Astrocyte (in vitro differentiated cells and primary cell): ENCODE results near the gene SH3GL2.

Experiments used
- EZH2 ChIP-seq: IDR thresholded peaks from 2 replicates; pipeline ENCODE4 v1.6.1; 2012; ENCODE audit warnings: mild to moderate bottlenecking, low read length, inconsistent platforms; ENCODE audit not compliant: insufficient read depth
- TF ChIP-seq, protein P1 (sequence below): IDR thresholded peaks from 2 replicates; pipeline ENCODE4 v1.5.1; 2011; ENCODE audit warnings: low read depth, mild to moderate bottlenecking, inconsistent platforms, low read length, moderate library complexity; ENCODE audit not compliant: insufficient read depth

DNA sequence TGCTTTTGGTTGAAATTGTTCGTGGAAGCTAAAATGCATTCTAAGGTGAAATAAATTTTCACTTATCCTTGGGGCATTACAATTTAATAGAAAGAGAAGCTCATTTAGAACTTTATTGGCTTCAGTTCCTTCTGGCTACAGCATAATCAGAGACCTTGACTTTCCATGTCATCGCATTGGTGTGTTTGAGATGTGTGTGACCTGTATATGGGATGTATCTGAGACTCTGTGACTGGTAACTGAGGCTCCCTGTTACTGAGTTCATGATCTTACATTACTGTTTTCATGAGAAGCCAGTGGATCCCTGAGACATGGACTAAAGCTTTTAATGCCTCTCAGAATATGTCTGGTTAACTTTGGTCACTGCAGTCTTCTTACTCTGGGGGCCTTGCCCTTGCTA, 32.5 kb downstream of the SH3GL2 start:
- TF ChIP-seq, protein P1, sequence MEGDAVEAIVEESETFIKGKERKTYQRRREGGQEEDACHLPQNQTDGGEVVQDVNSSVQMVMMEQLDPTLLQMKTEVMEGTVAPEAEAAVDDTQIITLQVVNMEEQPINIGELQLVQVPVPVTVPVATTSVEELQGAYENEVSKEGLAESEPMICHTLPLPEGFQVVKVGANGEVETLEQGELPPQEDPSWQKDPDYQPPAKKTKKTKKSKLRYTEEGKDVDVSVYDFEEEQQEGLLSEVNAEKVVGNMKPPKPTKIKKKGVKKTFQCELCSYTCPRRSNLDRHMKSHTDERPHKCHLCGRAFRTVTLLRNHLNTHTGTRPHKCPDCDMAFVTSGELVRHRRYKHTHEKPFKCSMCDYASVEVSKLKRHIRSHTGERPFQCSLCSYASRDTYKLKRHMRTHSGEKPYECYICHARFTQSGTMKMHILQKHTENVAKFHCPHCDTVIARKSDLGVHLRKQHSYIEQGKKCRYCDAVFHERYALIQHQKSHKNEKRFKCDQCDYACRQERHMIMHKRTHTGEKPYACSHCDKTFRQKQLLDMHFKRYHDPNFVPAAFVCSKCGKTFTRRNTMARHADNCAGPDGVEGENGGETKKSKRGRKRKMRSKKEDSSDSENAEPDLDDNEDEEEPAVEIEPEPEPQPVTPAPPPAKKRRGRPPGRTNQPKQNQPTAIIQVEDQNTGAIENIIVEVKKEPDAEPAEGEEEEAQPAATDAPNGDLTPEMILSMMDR: no peak
- TF ChIP-seq EZH2: no peak
